Stimulated activated naive B cell treated with anti-CD40 and anti-IgM and Interleukin-4, amounts not matched to agents 10 μg/mL and 1 μg/mL and 100 μg/mL, for 72 hours (primary cell): ENCODE results near the gene SEC24C.
A peak's percentile ranks its signal among the peaks of the same experiment; 100 is the strongest.

Experiments
- ATAC-seq, 2 donors: fragments of 150-1000 bp; cut with Tn5 transposase; replicated peaks; 2 replicates each; pipeline ENCODE4 v1.10.0; 2021; ENCODE audit warnings: moderate library complexity in 1 of 2
- DNase-seq: peaks from one replicate; pipeline ENCODE4 v3.0.0; 2021
- H3K27ac Mint-ChIP-seq: one replicate; pipeline ENCODE4 v1.8.0; 2022; ENCODE audit warnings: mild to moderate bottlenecking, mixed read lengths
- H3K27me3 Mint-ChIP-seq, 2 donors: one replicate each; pipeline ENCODE4 v1.8.0; 2022; ENCODE audit warnings: mixed read lengths in 2 of 2
- H3K36me3 Mint-ChIP-seq, 2 donors: one replicate each; pipeline ENCODE4 v1.8.0; 2022; ENCODE audit warnings: mixed read lengths in 2 of 2, mild to moderate bottlenecking in 1 of 2
- H3K4me1 Mint-ChIP-seq, 2 donors: one replicate each; pipeline ENCODE4 v1.8.0; 2022; ENCODE audit warnings: mixed read lengths in 2 of 2, mild to moderate bottlenecking in 1 of 2
- H3K4me3 Mint-ChIP-seq, 2 donors: one replicate each; pipeline ENCODE4 v1.8.0; 2022; ENCODE audit warnings: mild to moderate bottlenecking in 2 of 2, mixed read lengths in 2 of 2, moderate library complexity in 1 of 2
- H3K9me3 Mint-ChIP-seq, 2 donors: one replicate each; pipeline ENCODE4 v1.8.0; 2022; ENCODE audit warnings: mixed read lengths in 2 of 2, mild to moderate bottlenecking in 1 of 2

Gene SEC24C

GRCh38 chr10:73798927-73799560 is 54.9 kb downstream of the SEC24C start:
- Mint-ChIP-seq H3K27me3 (no peaks in the 10 kb centered on the region), H3K36me3 (peaks cover 50 to 73% of the 10 kb centered on the region in 2 donors), H3K4me1 (peaks cover 15 to 17% of the 10 kb centered on the region in 2 donors), H3K4me3 (no peak overlapping the region), H3K27ac (no peak overlapping the region), H3K9me3 (no peaks in the 10 kb centered on the region)
- DNase-seq (no peak), ATAC-seq (no peak)

- Mint-ChIP-seq H3K27me3 (no peaks in the 10 kb centered on the region), H3K27ac (peak overlapping the region; percentile 51), H3K36me3 (peaks cover 47 to 69% of the 10 kb centered on the region in 2 donors), H3K9me3 (no peaks in the 10 kb centered on the region), H3K4me3 (no peak overlapping the region), H3K4me1 (peaks cover 19 to 20% of the 10 kb centered on the region in 2 donors)
- DNase-seq (no peak), ATAC-seq (no peak)
Observed at GRCh38 chr10:73799899-73800559, 55.9 kb downstream of the SEC24C start.

- Mint-ChIP-seq H3K4me3 (no peak overlapping the region), H3K27ac (peak overlapping the region; percentile 51), H3K27me3 (no peaks in the 10 kb centered on the region), H3K4me1 (peaks cover 19% of the 10 kb centered on the region in 2 donors), H3K9me3 (no peaks in the 10 kb centered on the region), H3K36me3 (peaks cover 45 to 68% of the 10 kb centered on the region in 2 donors)
- no peak for DNase-seq
- no peak for ATAC-seq
Observed at GRCh38 chr10:73800560-73801252, 56.5 kb downstream of the SEC24C start.

GRCh38 chr10:73801253-73801590 is 57.0 kb downstream of the SEC24C start:
- Mint-ChIP-seq H3K27me3 (no peaks in the 10 kb centered on the region), H3K27ac (no peak overlapping the region), H3K4me3 (no peak overlapping the region), H3K9me3 (no peaks in the 10 kb centered on the region), H3K4me1 (peaks cover 22 to 23% of the 10 kb centered on the region in 2 donors), H3K36me3 (peaks cover 48 to 69% of the 10 kb centered on the region in 2 donors)
- no peak for DNase-seq
- ATAC-seq = no peak

GRCh38 chr10:73802276-73802991 is 58.3 kb downstream of the SEC24C start:
- ATAC-seq (no peak), DNase-seq (no peak)
- Mint-ChIP-seq H3K4me1 (peaks cover 32 to 34% of the 10 kb centered on the region in 2 donors), H3K36me3 (peaks cover 59 to 69% of the 10 kb centered on the region in 2 donors), H3K27me3 (no peaks in the 10 kb centered on the region), H3K9me3 (no peaks in the 10 kb centered on the region), H3K4me3 (no peak overlapping the region), H3K27ac (peak overlapping the region; percentile 90)

- Mint-ChIP-seq H3K27me3 (no peaks in the 10 kb centered on the region), H3K36me3 (peaks cover 57 to 72% of the 10 kb centered on the region in 2 donors), H3K4me3 (peak overlapping the region; percentile 36 to 54), H3K9me3 (no peaks in the 10 kb centered on the region), H3K27ac (peak overlapping the region; percentile 90), H3K4me1 (peaks cover 32 to 40% of the 10 kb centered on the region in 2 donors)
- ATAC-seq (peak; percentile 92 to 95), DNase-seq (peak; percentile 37)
Observed at GRCh38 chr10:73803680-73804286, 59.6 kb downstream of the SEC24C start.

GRCh38 chr10:73806176-73806950 is 62.2 kb downstream of the SEC24C start:
- no peak for DNase-seq
- peaks cover 49 to 62% of the 10 kb centered on the region in 2 donors for H3K36me3 Mint-ChIP-seq
- H3K9me3 Mint-ChIP-seq = no peaks in the 10 kb centered on the region
- H3K4me3 Mint-ChIP-seq = no peak overlapping the region
- peaks cover 40 to 60% of the 10 kb centered on the region in 2 donors for H3K4me1 Mint-ChIP-seq
- H3K27me3 Mint-ChIP-seq = no peaks in the 10 kb centered on the region
- no peak overlapping the region for H3K27ac Mint-ChIP-seq
- ATAC-seq = no peak

- Mint-ChIP-seq H3K9me3 (no peaks in the 10 kb centered on the region), H3K4me3 (no peak overlapping the region), H3K27ac (no peak overlapping the region), H3K4me1 (peaks cover 40 to 60% of the 10 kb centered on the region in 2 donors), H3K36me3 (peaks cover 46 to 58% of the 10 kb centered on the region in 2 donors), H3K27me3 (no peaks in the 10 kb centered on the region)
- no peak for DNase-seq
- no peak for ATAC-seq
Observed at GRCh38 chr10:73807471-73807870, 63.3 kb downstream of the SEC24C start.

- H3K27me3 Mint-ChIP-seq = no peaks in the 10 kb centered on the region
- H3K4me1 Mint-ChIP-seq = peaks cover 35 to 53% of the 10 kb centered on the region in 2 donors
- ATAC-seq = no peak
- H3K36me3 Mint-ChIP-seq = peaks cover 45 to 53% of the 10 kb centered on the region in 2 donors
- no peak overlapping the region for H3K4me3 Mint-ChIP-seq
- H3K27ac Mint-ChIP-seq = no peak overlapping the region
- DNase-seq = no peak
- no peaks in the 10 kb centered on the region for H3K9me3 Mint-ChIP-seq
Observed at GRCh38 chr10:73808021-73808815, 64.0 kb downstream of the SEC24C start.

- no peak for ATAC-seq
- Mint-ChIP-seq H3K4me3 (no peak overlapping the region), H3K9me3 (no peaks in the 10 kb centered on the region), H3K36me3 (peaks cover 47 to 48% of the 10 kb centered on the region in 2 donors), H3K27me3 (no peaks in the 10 kb centered on the region), H3K4me1 (peaks cover 25 to 43% of the 10 kb centered on the region in 2 donors), H3K27ac (no peak overlapping the region)
- no peak for DNase-seq
Observed at GRCh38 chr10:73809061-73809818, 65.1 kb downstream of the SEC24C start.

GRCh38 chr10:73810358-73810734 is 66.2 kb downstream of the SEC24C start:
- Mint-ChIP-seq H3K27me3 (no peaks in the 10 kb centered on the region), H3K4me3 (peak overlapping the region; percentile 86 to 87), H3K4me1 (peaks cover 23 to 41% of the 10 kb centered on the region in 2 donors), H3K36me3 (peaks cover 47 to 50% of the 10 kb centered on the region in 2 donors), H3K27ac (peak overlapping the region; percentile 95), H3K9me3 (no peaks in the 10 kb centered on the region)
- DNase-seq (no peak), ATAC-seq (no peak)

- no peaks in the 10 kb centered on the region for H3K27me3 Mint-ChIP-seq
- peak overlapping the region; percentile 86 to 87 for H3K4me3 Mint-ChIP-seq
- H3K36me3 Mint-ChIP-seq = peaks cover 44 to 47% of the 10 kb centered on the region in 2 donors
- DNase-seq (peak; percentile 33), ATAC-seq (peak; percentile 41 to 42)
- no peaks in the 10 kb centered on the region for H3K9me3 Mint-ChIP-seq
- H3K27ac Mint-ChIP-seq = peak overlapping the region; percentile 95
- H3K4me1 Mint-ChIP-seq = peaks cover 20 to 41% of the 10 kb centered on the region in 2 donors
Observed at GRCh38 chr10:73810735-73811465, 66.7 kb downstream of the SEC24C start.
